HUES64 (cell line): ENCODE measurements around the gene GPR160.
"Not testable (repeated sequence)": the region's sequence is repeated elsewhere in the genome, so short reads cannot be mapped to it uniquely, and the experiment has no call there.

Experiments used
- H3K27ac ChIP-seq: 2 replicates; pipeline ENCODE4 v1.7.0; 2013; ENCODE audit warnings: low read depth, low read length, inconsistent platforms
- H3K27me3 ChIP-seq: 2 replicates; pipeline ENCODE4 v1.6.1; 2013; ENCODE audit warnings: mild to moderate bottlenecking, low read length; ENCODE audit not compliant: insufficient read depth
- H3K36me3 ChIP-seq: 2 replicates; pipeline ENCODE4 v1.6.1; 2013; ENCODE audit warnings: mild to moderate bottlenecking, low read length; ENCODE audit not compliant: insufficient read depth
- H3K4me1 ChIP-seq: 2 replicates; pipeline ENCODE4 v1.6.1; 2013; ENCODE audit warnings: mild to moderate bottlenecking, low read length, moderate library complexity; ENCODE audit not compliant: insufficient read depth
- H3K4me3 ChIP-seq: 2 replicates; pipeline ENCODE4 v1.5.1; 2013; ENCODE audit warnings: mild to moderate bottlenecking, low read length, moderate library complexity
- H3K9ac ChIP-seq: 2 replicates; pipeline ENCODE4 v1.6.1; 2013; ENCODE audit warnings: mild to moderate bottlenecking, low read depth, low read length
- H3K9me3 ChIP-seq: 2 replicates; pipeline ENCODE4 v1.6.1; 2013; ENCODE audit warnings: low read depth, low read length; ENCODE audit not compliant: insufficient read depth
- WGBS: fragments of 150-250, 120-280 bp; methylation state at CpG from one replicate; pipeline ENCODE4 v1.1.7; 2013; ENCODE audit warnings: missing lambda C conversion rate; 5-methylcytosine and 5-hydroxymethylcytosine counted together

The GPR160 gene

GRCh38 chr3:170114165-170114564, 76.4 kb downstream of the GPR160 start:
- not testable (repeated sequence) for H3K9ac ChIP-seq, H3K27me3 ChIP-seq, H3K9me3 ChIP-seq, H3K4me1 ChIP-seq, H3K27ac ChIP-seq, H3K4me3 ChIP-seq
- WGBS = 91% methylated on average over 8 of the region's 8 CpGs
- H3K36me3 ChIP-seq = peaks cover 73% of the 10 kb centered on the region

GRCh38 chr3:170117134-170117533, 79.3 kb downstream of the GPR160 start:
- Histone ChIP-seq H3K9me3 (no peaks in the 10 kb centered on the region), H3K9ac (no peak overlapping the region), H3K4me3 (no peak overlapping the region), H3K27me3 (no peaks in the 10 kb centered on the region), H3K36me3 (peaks cover 81% of the 10 kb centered on the region), H3K27ac (no peak overlapping the region), H3K4me1 (no peaks in the 10 kb centered on the region)

- no peaks in the 10 kb centered on the region for H3K27me3 ChIP-seq
- no peak overlapping the region for H3K9ac ChIP-seq
- H3K4me3 ChIP-seq = no peak overlapping the region
- peaks cover 58% of the 10 kb centered on the region for H3K36me3 ChIP-seq
- no peak overlapping the region for H3K27ac ChIP-seq
- no peaks in the 10 kb centered on the region for H3K9me3 ChIP-seq
- no peaks in the 10 kb centered on the region for H3K4me1 ChIP-seq
- 98% methylated on average over 3 of the region's 4 CpGs for WGBS
Measured at GRCh38 chr3:170128259-170128976, 90.6 kb downstream of the GPR160 start.

GRCh38 chr3:170128977-170129431, 91.2 kb downstream of the GPR160 start:
- Histone ChIP-seq H3K4me3 (no peak overlapping the region), H3K36me3 (peaks cover 62% of the 10 kb centered on the region), H3K9me3 (no peaks in the 10 kb centered on the region), H3K9ac (no peak overlapping the region), H3K27ac (no peak overlapping the region), H3K27me3 (no peaks in the 10 kb centered on the region), H3K4me1 (no peaks in the 10 kb centered on the region)
- 88% methylated on average over 1 of the region's 1 CpG for WGBS

- Histone ChIP-seq H3K4me3 (no peak overlapping the region), H3K27ac (no peak overlapping the region), H3K9me3 (no peaks in the 10 kb centered on the region), H3K36me3 (peaks cover 72% of the 10 kb centered on the region), H3K27me3 (no peaks in the 10 kb centered on the region), H3K9ac (no peak overlapping the region), H3K4me1 (no peaks in the 10 kb centered on the region)
Measured at GRCh38 chr3:170130532-170130931, 92.7 kb downstream of the GPR160 start.

- H3K9ac ChIP-seq = no peak overlapping the region
- peaks cover 79% of the 10 kb centered on the region for H3K36me3 ChIP-seq
- 93% methylated on average over 2 of the region's 2 CpGs for WGBS
- no peak overlapping the region for H3K27ac ChIP-seq
- H3K9me3 ChIP-seq = no peaks in the 10 kb centered on the region
- H3K27me3 ChIP-seq = no peaks in the 10 kb centered on the region
- no peaks in the 10 kb centered on the region for H3K4me1 ChIP-seq
- H3K4me3 ChIP-seq = no peak overlapping the region
Measured at GRCh38 chr3:170132335-170132734, 94.5 kb downstream of the GPR160 start.
